Left ventricle myocardium inferior (tissue), 1 donor: ENCODE results near the gene LEUTX. TPM values are rescaled to one million over a fixed set of nuclear protein-coding genes. Genes with fewer than 3 reads are reported as not detected.

Experiments
- DNase-seq: peaks from one replicate; pipeline ENCODE4 v3.0.0-alpha.2; 2020
- H3K27ac ChIP-seq: fragments of 200-600 bp; replicated peaks from 2 replicates; pipeline ENCODE4 v1.8.0; 2021
- H3K27me3 ChIP-seq: fragments of 200-600 bp; 2 replicates; pipeline ENCODE4 v1.8.0; 2021; ENCODE audit warnings: low read depth
- H3K36me3 ChIP-seq: fragments of 200-600 bp; 2 replicates; pipeline ENCODE4 v1.8.0; 2021
- H3K4me1 ChIP-seq: fragments of 200-600 bp; 2 replicates; pipeline ENCODE4 v1.8.0; 2021
- H3K4me3 ChIP-seq: fragments of 200-600 bp; 2 replicates; pipeline ENCODE4 v1.8.0; 2021; ENCODE audit warnings: mild to moderate bottlenecking, moderate library complexity
- H3K9me3 ChIP-seq: fragments of 200-600 bp; replicated peaks from 2 replicates; pipeline ENCODE4 v1.8.0; 2021
- intact Hi-C: fragments of 100-400 bp; cut with micrococcal nuclease; formaldehyde crosslinking; loops from one replicate; pipeline ENCODE4 v1.11.0; 2022
- total RNA-seq: library from RNA; stranded (reverse); fragmentation: NEBNext Ultra II Directional; extraction: Animal tissue kit (Norgen Biotek cat#: 25700); gene quantifications from one replicate; pipeline ENCODE4 v1.2.1, GENCODE V29; 2021
- TF ChIP-seq, protein P1 (sequence below): fragments of 200-600 bp; IDR thresholded peaks from 2 replicates; pipeline ENCODE4 v1.8.0; 2021; ENCODE audit warnings: antibody characterized with exemption, mild to moderate bottlenecking, borderline replicate concordance
- donor health status: DM: no; HTN: yes; CAD: no; lungs with severe emphysema.

The LEUTX gene
- total RNA-seq, 1 donor from 2014 or later, result not detected

- H3K9me3 ChIP-seq, result peaks cover 6% of the 10 kb centered on the region
- intact Hi-C loops, result no loop called here
Observed at GRCh38 chr19:39768786-39769185, 9.9 kb upstream of the LEUTX start.

GRCh38 chr19:39780894-39781293 is 2.2 kb downstream of the LEUTX start:
- Histone ChIP-seq H3K4me1 (no peaks in the 10 kb centered on the region), H3K4me3 (no peak overlapping the region), H3K36me3 (no peaks in the 10 kb centered on the region), H3K9me3 (no peaks in the 10 kb centered on the region), H3K27me3 (peaks cover 55% of the 10 kb centered on the region), H3K27ac (no peak overlapping the region)
- TF ChIP-seq, protein P1, sequence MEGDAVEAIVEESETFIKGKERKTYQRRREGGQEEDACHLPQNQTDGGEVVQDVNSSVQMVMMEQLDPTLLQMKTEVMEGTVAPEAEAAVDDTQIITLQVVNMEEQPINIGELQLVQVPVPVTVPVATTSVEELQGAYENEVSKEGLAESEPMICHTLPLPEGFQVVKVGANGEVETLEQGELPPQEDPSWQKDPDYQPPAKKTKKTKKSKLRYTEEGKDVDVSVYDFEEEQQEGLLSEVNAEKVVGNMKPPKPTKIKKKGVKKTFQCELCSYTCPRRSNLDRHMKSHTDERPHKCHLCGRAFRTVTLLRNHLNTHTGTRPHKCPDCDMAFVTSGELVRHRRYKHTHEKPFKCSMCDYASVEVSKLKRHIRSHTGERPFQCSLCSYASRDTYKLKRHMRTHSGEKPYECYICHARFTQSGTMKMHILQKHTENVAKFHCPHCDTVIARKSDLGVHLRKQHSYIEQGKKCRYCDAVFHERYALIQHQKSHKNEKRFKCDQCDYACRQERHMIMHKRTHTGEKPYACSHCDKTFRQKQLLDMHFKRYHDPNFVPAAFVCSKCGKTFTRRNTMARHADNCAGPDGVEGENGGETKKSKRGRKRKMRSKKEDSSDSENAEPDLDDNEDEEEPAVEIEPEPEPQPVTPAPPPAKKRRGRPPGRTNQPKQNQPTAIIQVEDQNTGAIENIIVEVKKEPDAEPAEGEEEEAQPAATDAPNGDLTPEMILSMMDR, result no peak
- intact Hi-C loops, result no loop called here
- DNase-seq, result no peak

More at GRCh38 chr19:39768786-39769185, 9.9 kb upstream of the LEUTX start:
- H3K4me1 ChIP-seq, result no peaks in the 10 kb centered on the region
- no peak overlapping the region for H3K4me3 ChIP-seq
- H3K27me3 ChIP-seq, result peaks cover 33% of the 10 kb centered on the region
- no peak overlapping the region for H3K27ac ChIP-seq
- DNase-seq, result no peak
- H3K36me3 ChIP-seq, result no peaks in the 10 kb centered on the region
- TF ChIP-seq, protein P1, result no peak

DNA sequence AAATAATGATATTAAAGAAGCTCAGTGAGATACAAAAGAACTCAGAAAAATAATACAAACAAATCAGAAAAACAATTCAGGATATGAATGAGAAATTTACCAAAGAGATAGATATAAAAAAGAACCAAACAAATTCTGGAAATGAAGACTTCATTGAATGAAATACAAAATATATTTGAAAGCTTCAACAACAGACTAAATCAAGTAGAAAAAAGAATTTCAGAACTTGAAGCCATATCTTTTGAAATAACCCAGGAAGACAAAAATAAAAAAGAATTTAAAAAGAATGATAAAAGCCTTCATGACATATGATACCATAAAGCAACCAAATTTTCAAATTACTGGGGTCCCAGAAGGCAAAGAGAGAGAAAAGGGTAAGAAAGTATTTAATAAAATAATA is 9.6 kb downstream of the LEUTX start:
- H3K36me3 ChIP-seq, result no peaks in the 10 kb centered on the region
- TF ChIP-seq, protein P1, result no peak
- no peak overlapping the region for H3K4me3 ChIP-seq
- H3K27ac ChIP-seq, result no peak overlapping the region
- H3K9me3 ChIP-seq, result peaks cover 24% of the 10 kb centered on the region
- no peak for DNase-seq
- peaks cover 29% of the 10 kb centered on the region for H3K27me3 ChIP-seq
- H3K4me1 ChIP-seq, result no peaks in the 10 kb centered on the region
- intact Hi-C loops, result no loop called here

- Histone ChIP-seq H3K4me1 (no peaks in the 10 kb centered on the region), H3K9me3 (peaks cover 14% of the 10 kb centered on the region), H3K27ac (no peak overlapping the region), H3K36me3 (no peaks in the 10 kb centered on the region), H3K4me3 (peak overlapping the region; percentile 63), H3K27me3 (peaks cover 21% of the 10 kb centered on the region)
- peak; percentile 77 for DNase-seq
- intact Hi-C loops, result loop anchor here (5.0 kb wide), 1 partner anchor 49 kb away; no protein-coding TSS in a partner anchor
- TF ChIP-seq, protein P1, result peak; percentile 91
Observed at GRCh38 chr19:39792999-39793546, 14.4 kb downstream of the LEUTX start.

- H3K27me3 ChIP-seq, result peaks cover 21% of the 10 kb centered on the region
- TF ChIP-seq, protein P1, result no peak
- H3K36me3 ChIP-seq, result no peaks in the 10 kb centered on the region
- intact Hi-C loops, result no loop called here
- no peaks in the 10 kb centered on the region for H3K9me3 ChIP-seq
- no peak overlapping the region for H3K27ac ChIP-seq
- H3K4me3 ChIP-seq, result no peak overlapping the region
- H3K4me1 ChIP-seq, result no peaks in the 10 kb centered on the region
- no peak for DNase-seq
Observed at GRCh38 chr19:39795001-39795400, 16.3 kb downstream of the LEUTX start.
